ENCODE data around the gene CIBAR2. TPM values are rescaled to one million over a fixed set of nuclear protein-coding genes. Genes with fewer than 3 reads are reported as not detected.

CIBAR2 gene
- total and polyA plus RNA-seq, 10 of the 15 experiments (the other 5 are each of a cell fraction or from before 2014, with no cell fraction given), result 0.05 to 0.16 (median 0.07) TPM; not detected in 7

GRCh38 chr16:85077576-85078125 is 34.6 kb downstream of the CIBAR2 start:
- RAD21 ChIA-PET (ENCODE audit: unreplicated experiment), result no interaction called here
- Histone ChIP-seq H3K79me2 (ENCODE audit: control insufficient read depth, insufficient read depth, low read length) (no peaks in the 10 kb centered on the region), H3K27ac (ENCODE audit: control insufficient read depth, insufficient read depth) (no peak overlapping the region), H3K9me3 (replicated peaks; ENCODE audit: control insufficient read depth, insufficient read depth, low read length) (no peaks in the 10 kb centered on the region), H3K4me2 (ENCODE audit: control insufficient read depth, insufficient read depth) (no peak overlapping the region), H3K27me3 (replicated peaks in 1 of 2; ENCODE audit: control insufficient read depth in 2 of 2, insufficient read depth in 2 of 2, low read length in 1 of 2) (no peaks in the 10 kb centered on the region; a peak in 1 of 4 replicates), H3K4me1 (ENCODE audit: control insufficient read depth, insufficient read depth, low read length) (peaks cover 5% of the 10 kb centered on the region), H3K36me3 (ENCODE audit: control insufficient read depth in 2 of 2, insufficient read depth in 2 of 2, low read length in 1 of 2) (no peaks in the 10 kb centered on the region), H4K20me1 (ENCODE audit: control insufficient read depth, insufficient read depth) (no peaks in the 10 kb centered on the region), H3K4me3 (no peak overlapping the region), H3K9ac (ENCODE audit: control insufficient read depth, insufficient read depth, low read length) (no peak overlapping the region), H2AFZ (ENCODE audit: control insufficient read depth, low read depth, low read length) (no peak overlapping the region)
- 57% methylated on average over 16 of the region's 16 CpGs for WGBS (ENCODE audit: insufficient coverage, insufficient replicate concordance, low lambda C conversion rate, missing lambda C conversion rate)
- DNase-seq (ENCODE audit: low read depth, low spot score) (no peak), ATAC-seq (no peak), FAIRE-seq (no peak)
- CTCF ChIA-PET, result no interaction called here
- intact Hi-C loops (cut with micrococcal nuclease; ENCODE audit: unreplicated experiment) (no loop called here), in situ Hi-C loops (cut with MboI) (no loop called here)
- BruUV-seq (replicated peaks), result no TSS peak
- SMC1A ChIA-PET (ENCODE audit: uncharacterized antibody, unreplicated experiment), result no interaction called here
- TF ChIP-seq BCL3 (IDR thresholded peaks at IDR 0.05; ENCODE audit: borderline replicate concordance, insufficient read depth, low read depth, low read length, poor library complexity, severe bottlenecking) (no peak), MEF2A (IDR thresholded peaks at IDR 0.05; ENCODE audit: insufficient read depth, low read depth, low read length) (no peak), RCOR1 (conservative IDR thresholded peaks at IDR 0.05; ENCODE audit: low read depth, low read length) (no peak), ZNF687 (IDR thresholded peaks at IDR 0.05) (no peak), SREBF2 (IDR thresholded peaks at IDR 0.05; ENCODE audit: low read length) (no peak), MYC (IDR thresholded peaks at IDR 0.05; ENCODE audit: insufficient read depth, insufficient read length, insufficient replicate concordance, low read length, severe bottlenecking) (no peak), GABPA (IDR thresholded peaks at IDR 0.05; ENCODE audit: low read depth) (no peak), SMARCA5 (IDR thresholded peaks at IDR 0.05) (no peak), ZBED1 (IDR thresholded peaks at IDR 0.05; ENCODE audit: borderline replicate concordance) (no peak), SMC3 (IDR thresholded peaks at IDR 0.05; ENCODE audit: borderline replicate concordance, low read length) (no peak), SKIL (IDR thresholded peaks at IDR 0.05; ENCODE audit: low read depth, poor library complexity, severe bottlenecking) (no peak), PAX8 (IDR thresholded peaks at IDR 0.05) (no peak), ETV6 (conservative IDR thresholded peaks at IDR 0.05 in 1 of 2, IDR thresholded peaks at IDR 0.05 in 1 of 2; ENCODE audit: borderline replicate concordance in 1 of 2, low read depth in 1 of 2) (no peak), EED (IDR thresholded peaks at IDR 0.05; ENCODE audit: low read depth) (no peak), BACH1 (IDR thresholded peaks at IDR 0.05; ENCODE audit: borderline replicate concordance) (no peak)
- POLR2A ChIA-PET, result no interaction called here
